HG03442 (cell line): ENCODE measurements around the gene LPIN1.

Source experiments
- ATAC-seq: cut with Tn5 transposase; IDR thresholded peaks from one replicate; pipeline ENCODE4 v1.9.1; 2021; ENCODE audit warnings: mild to moderate bottlenecking, moderate library complexity; ENCODE audit not compliant: unreplicated experiment

The LPIN1 gene

DNA sequence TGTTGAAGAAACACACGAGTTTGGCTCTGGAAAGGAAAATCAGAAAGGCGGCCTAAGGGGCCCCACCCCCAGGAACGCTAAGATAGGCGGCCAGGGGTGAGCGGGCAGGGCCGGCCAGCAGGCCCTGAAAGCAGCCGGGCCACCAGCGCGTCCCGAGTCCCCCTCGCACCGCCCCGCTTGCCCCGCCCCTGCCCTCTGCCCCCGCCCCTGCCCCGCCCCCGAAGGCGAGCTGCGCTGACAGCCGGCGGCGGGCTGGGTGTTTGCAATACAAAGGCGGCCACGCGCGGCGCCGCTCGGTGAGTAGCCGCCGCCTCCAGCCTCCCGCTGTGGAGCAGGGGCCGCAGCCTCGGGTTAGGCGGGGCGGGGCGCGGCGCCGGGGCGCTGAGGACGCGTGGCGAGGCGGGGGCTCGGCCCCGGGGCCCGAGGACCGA is at the start of gene LPIN1:
TSS of gene LPIN1 (plus strand) at position 257 of the 431 bp plus-strand sequence. CDS start 18,910 bp downstream, outside the sequence.
- ATAC-seq = peak; percentile 48

DNA sequence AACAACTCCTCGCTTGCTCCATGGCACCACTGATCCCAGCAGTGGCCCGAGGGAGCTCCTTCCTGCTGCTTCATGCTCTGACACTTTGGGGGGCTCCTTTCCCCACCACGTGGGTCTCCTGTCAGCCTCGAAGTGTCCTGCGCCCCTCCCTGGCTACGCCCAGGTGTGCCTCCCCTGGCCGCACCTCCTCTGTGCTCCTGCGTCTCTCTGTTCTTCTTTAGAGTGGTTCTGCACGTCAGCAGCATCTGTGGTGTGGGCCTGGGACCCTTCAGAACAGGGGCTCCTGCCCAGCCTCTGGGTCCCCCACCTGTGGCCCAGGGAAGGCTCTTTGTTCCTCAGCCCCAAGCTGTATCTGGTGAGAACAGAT is 49.7 kb upstream of the LPIN1 start:
- no peak for ATAC-seq

DNA sequence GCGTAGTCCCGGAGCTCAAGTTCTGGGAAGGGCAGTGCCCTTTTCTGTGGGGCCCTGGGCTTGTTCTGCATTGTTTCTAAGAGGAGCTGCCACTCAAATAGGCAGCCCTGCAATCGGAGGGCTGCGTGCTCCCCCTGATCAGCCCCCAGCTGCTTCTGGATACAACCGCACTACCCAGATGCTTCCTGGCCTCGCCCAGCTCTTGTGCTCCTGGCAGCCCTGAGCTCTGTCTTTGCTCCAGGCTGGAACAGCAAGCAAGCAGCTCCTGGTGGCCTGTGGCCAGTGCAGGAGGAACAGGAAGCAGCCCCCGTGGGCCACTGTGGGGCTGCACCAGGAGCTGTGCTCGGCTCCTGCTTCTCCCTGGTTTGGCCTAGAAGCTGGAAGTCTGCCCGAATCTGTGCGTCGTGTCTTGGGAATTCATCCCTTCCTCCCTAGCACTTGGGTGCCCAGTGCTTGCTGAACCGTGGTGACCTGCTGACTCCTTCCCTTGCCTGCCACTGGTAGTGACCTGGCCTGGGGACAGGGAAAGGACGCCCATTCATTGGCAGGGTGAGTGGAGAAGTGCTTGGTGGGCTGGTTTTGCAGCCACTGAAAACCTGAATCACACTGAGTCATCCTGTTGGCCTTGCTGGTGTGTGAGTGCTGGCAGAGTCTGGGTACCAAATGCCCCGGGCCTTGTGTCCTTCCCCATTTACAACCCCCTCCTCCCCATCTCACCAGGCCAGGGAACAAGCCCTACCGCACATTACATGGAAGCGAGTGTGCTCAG is 49.1 kb upstream of the LPIN1 start:
- ATAC-seq = no peak

- ATAC-seq = no peak
Measured at GRCh38 chr2:11698009-11698922, 48.2 kb upstream of the LPIN1 start.

GRCh38 chr2:11699686-11700670 is 46.5 kb upstream of the LPIN1 start:
- ATAC-seq = no peak

DNA sequence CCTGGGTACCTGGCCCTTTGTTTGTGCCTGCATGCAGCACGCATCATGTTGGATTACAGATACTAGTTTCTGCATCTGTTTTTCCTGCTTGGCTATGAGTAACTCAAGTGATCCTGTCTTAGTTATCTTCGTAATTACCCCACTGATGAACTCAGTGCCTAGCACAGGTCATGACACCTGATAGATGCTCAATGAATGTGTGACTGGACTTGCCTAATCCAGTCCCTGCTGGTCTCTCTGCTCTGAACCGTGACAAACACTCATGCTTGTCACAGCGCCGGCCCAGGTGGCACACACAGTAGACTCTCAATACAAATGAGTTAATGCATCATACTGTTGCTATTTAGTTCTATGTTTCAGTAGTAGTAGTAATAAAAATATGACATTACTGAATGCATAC is 45.2 kb upstream of the LPIN1 start:
- ATAC-seq = no peak

- ATAC-seq = no peak
Measured at GRCh38 chr2:11701751-11702301, 44.6 kb upstream of the LPIN1 start.

GRCh38 chr2:11702946-11703345 is 43.5 kb upstream of the LPIN1 start:
- ATAC-seq = no peak

DNA sequence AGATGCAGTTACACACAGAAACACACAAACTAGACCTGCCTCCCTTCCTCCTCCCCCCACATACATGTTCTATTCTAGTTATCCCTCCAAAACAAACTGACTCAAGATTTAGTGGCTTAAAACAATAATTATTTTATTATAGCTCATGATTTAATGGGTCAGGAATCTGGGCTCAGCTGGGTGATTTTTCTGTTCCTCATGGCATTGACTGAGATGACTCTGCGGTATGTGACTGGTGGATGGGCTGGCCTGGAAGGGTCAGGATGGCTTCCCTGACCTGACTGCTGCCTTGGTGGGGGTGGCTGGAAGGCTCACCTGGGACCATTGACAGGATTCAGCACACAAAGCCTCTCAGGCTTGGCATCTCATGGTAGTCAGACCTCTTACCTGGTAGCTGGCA is 42.7 kb upstream of the LPIN1 start:
- no peak for ATAC-seq

DNA sequence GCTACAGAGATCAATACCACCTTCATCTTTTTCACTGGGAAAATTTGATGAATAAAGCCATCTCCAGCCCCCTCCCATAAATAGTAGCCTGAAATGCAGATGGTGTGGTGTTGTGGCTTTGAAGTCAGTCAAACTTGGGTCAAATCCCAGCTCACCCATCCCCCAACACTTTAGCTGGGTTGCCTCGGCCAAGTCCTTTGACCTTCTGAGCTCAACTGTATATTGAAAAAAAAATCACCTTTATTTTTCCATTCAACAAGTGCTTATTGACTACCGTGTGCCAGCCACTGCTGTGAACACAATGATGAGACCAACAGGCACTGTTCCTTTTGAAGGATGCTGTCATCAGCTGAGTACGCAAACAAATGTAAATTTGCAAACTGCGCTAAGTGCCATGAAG is 41.4 kb upstream of the LPIN1 start:
- ATAC-seq = no peak

- no peak for ATAC-seq
Measured at GRCh38 chr2:11705711-11706110, 40.7 kb upstream of the LPIN1 start.

DNA sequence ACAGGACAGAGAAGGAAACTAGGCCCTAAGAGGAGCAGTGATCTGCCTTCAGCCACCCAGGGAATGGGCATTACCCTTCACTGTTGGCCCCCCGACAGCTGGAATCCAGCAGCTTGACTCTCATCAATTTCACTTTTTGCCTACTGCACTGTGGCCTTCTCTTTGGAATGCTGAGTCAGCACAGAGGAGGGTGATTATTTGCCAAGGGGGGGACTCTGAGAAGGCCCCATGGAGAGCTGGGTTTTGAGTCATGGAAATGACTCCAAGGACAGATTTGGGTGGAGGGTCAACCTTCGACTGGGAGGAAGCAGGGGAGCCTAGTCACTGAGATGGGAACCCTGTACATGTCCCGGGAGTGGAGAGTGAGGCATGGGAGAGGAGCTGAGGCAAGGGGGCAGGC is 38.3 kb upstream of the LPIN1 start:
- ATAC-seq = no peak

- no peak for ATAC-seq
Measured at GRCh38 chr2:11709293-11709692, 37.1 kb upstream of the LPIN1 start.

DNA sequence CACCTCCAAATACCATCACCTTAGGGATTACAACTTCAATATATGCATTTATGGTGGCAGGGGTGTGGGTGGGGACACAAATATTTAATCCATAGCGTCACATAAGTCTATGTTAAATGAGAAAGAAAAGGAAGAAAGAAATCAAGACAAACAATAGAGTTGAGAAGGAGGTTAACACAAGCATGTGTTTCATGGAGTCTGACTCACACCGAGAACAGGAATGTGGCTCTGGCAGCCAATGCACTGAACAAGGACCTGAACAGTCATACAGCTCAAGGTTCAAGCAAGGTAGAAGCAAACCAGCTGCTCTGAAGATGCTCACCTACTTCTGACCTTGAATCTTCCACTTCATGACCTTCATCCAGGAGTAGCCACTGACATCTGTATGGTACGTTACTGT is 36.2 kb upstream of the LPIN1 start:
- ATAC-seq = no peak

DNA sequence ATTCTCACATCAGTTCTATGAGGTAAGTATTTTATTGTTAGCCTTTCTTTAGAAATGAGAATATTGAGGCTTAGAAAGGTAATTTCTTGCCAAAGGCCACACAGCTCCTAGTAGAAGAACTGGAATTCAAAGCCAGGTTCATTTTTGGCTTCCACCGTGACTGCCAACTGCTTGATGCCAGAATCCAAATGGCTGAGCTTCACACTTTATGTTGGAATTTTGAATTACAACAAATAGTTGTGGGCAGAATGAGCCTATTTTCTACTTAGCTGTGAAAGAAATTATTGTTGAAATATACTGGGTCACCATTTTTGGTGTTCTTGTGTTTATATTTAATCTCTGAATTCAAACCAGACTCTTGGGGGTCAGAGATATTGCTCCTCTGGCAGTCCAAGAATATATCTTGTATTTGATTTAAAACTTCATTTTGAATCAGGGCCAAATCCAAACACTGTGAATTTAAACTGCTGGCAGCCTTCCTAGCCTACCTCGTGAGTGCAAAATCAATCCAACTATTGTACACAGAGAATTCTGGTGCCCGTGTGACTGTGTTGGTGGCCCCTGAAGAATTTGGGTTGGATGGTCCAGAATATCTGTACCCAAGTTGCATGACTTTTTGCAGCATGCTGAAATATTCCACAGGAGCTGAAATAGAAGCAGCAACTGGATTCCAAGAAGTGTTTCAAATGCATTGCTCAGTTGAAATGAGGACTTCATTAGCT is 35.6 kb upstream of the LPIN1 start:
- ATAC-seq = no peak

- ATAC-seq = no peak
Measured at GRCh38 chr2:11711354-11711716, 35.1 kb upstream of the LPIN1 start.

DNA sequence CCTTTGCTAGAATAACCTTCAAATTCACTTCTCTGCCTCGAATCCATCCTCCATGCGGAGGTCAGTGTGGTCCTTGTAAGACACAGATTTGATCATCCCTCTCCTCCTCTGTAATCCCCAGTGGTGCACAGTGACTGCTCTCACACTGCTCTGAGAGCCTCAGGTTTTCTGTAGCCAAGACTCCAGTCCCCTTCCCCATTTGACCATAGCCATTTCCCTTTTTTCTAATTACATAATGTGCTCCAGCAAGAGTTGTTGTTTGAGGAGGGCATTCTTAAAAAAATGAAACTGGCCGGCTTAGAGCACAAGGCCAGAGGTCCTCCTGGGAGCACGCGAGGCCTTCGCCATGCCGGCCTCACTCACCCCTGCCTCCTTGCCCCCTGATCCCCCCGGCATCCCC is 34.7 kb upstream of the LPIN1 start:
- ATAC-seq = no peak

GRCh38 chr2:11712866-11713265 is 33.6 kb upstream of the LPIN1 start:
- ATAC-seq = no peak

DNA sequence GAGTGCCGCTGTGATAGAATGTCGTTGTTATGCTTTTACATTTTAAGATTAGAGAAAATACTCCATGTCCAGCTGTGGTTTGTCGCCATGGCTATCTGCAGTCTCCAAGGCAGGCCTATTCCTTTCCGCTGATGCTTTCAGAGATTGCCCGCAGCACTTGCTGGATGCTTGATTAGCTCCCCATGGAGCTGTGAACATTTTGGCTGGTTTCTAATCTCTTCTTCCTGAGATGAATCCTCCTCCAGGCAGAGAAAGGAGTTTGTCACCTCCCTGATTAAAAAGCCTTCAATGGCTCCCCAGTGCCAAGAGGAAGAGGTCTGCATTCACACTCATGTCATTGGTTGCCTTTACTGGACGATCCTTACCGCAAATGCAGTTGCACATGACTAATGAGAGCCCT is 32.6 kb upstream of the LPIN1 start:
- ATAC-seq = no peak
